ENCODE data around the gene FUT1.

FUT1 gene

GRCh38 chr19:48715681-48716171, 36.7 kb downstream of the FUT1 start:
- no peak for DNase-seq

- no peak for DNase-seq
Measured at GRCh38 chr19:48714759-48715675, 37.4 kb downstream of the FUT1 start.

GRCh38 chr19:48713864-48714755, 38.3 kb downstream of the FUT1 start:
- peak; percentile 99 for DNase-seq

- DNase-seq = no peak
Measured at GRCh38 chr19:48713041-48713863, 39.2 kb downstream of the FUT1 start.

- DNase-seq = no peak
Measured at GRCh38 chr19:48711106-48711662, 41.3 kb downstream of the FUT1 start.

GRCh38 chr19:48708471-48708870, 44.0 kb downstream of the FUT1 start:
- no peak for DNase-seq

GRCh38 chr19:48705431-48705830, 47.0 kb downstream of the FUT1 start:
- DNase-seq = no peak

GRCh38 chr19:48703316-48703715, 49.1 kb downstream of the FUT1 start:
- DNase-seq = no peak

- DNase-seq = no peak
Measured at GRCh38 chr19:48702701-48703100, 49.7 kb downstream of the FUT1 start.

- no peak for DNase-seq
Measured at GRCh38 chr19:48698046-48698445, 54.4 kb downstream of the FUT1 start.

All from NCI-H524 treated with DMSO at 0.1 percent for 48 hours (cell line).